Astrocyte (in vitro differentiated cells and primary cell): ENCODE data around the gene CMIP. TPM values are rescaled to one million over a fixed set of nuclear protein-coding genes. Genes with fewer than 3 reads are reported as not detected.
A peak's percentile ranks its signal among the peaks of the same experiment; 100 is the strongest.

Experiments
- DNase-seq: peaks from one replicate; pipeline ENCODE4 v3.0.0-alpha.2; 2010; ENCODE audit warnings: low read depth
- FAIRE-seq: peaks from 2 replicates; lab custom pipeline; 2011; peaks lifted over from hg19 to GRCh38; lab: Jason Lieb, UNC
- H2AFZ ChIP-seq: 2 replicates; pipeline ENCODE4 v1.6.0; 2012; ENCODE audit warnings: low read depth, low read length, inconsistent platforms
- H3K27ac ChIP-seq: 2 replicates; pipeline ENCODE4 v1.5.1; 2011; ENCODE audit warnings: low read depth, low read length, inconsistent platforms
- H3K27me3 ChIP-seq: 2 replicates; pipeline ENCODE4 v1.6.0; 2011; ENCODE audit warnings: low read length, inconsistent platforms; ENCODE audit not compliant: insufficient read depth
- H3K36me3 ChIP-seq: 2 replicates; pipeline ENCODE4 v1.5.1; 2011; ENCODE audit warnings: low read length, inconsistent platforms; ENCODE audit not compliant: insufficient read depth
- H3K4me1 ChIP-seq: 2 replicates; pipeline ENCODE4 v1.5.1; 2011; ENCODE audit warnings: low read length, inconsistent platforms; ENCODE audit not compliant: insufficient read depth
- H3K4me2 ChIP-seq: 2 replicates; pipeline ENCODE4 v1.6.0; 2012; ENCODE audit warnings: low read length, inconsistent platforms
- H3K4me3 ChIP-seq: 2 replicates; pipeline ENCODE4 v1.5.1; 2011; ENCODE audit warnings: low read depth, mild to moderate bottlenecking, low read length, inconsistent platforms; ENCODE audit not compliant: insufficient read depth
- H3K79me2 ChIP-seq: 2 replicates; pipeline ENCODE4 v1.6.0; 2012; ENCODE audit warnings: mild to moderate bottlenecking, low read length, inconsistent platforms; ENCODE audit not compliant: insufficient read depth
- H3K9ac ChIP-seq: 2 replicates; pipeline ENCODE4 v1.6.0; 2012; ENCODE audit warnings: mild to moderate bottlenecking, low read length, inconsistent platforms
- H3K9me3 ChIP-seq: 2 replicates; pipeline ENCODE4 v1.5.1; 2012; ENCODE audit warnings: low read depth, mild to moderate bottlenecking, low read length, inconsistent platforms; ENCODE audit not compliant: insufficient read depth
- H4K20me1 ChIP-seq: 2 replicates; pipeline ENCODE4 v1.6.0; 2012; ENCODE audit warnings: low read length, inconsistent platforms; ENCODE audit not compliant: insufficient read depth
- H3K27ac Mint-ChIP-seq: one replicate; pipeline ENCODE4 v1.8.0; 2021; ENCODE audit warnings: mild to moderate bottlenecking, mixed read lengths; ENCODE audit not compliant: unreplicated experiment
- H3K27me3 Mint-ChIP-seq: one replicate; pipeline ENCODE4 v1.8.0; 2021; ENCODE audit warnings: low read depth, mixed read lengths; ENCODE audit not compliant: unreplicated experiment
- H3K36me3 Mint-ChIP-seq: one replicate; pipeline ENCODE4 v1.8.0; 2021; ENCODE audit warnings: low read depth, mixed read lengths; ENCODE audit not compliant: unreplicated experiment
- H3K4me1 Mint-ChIP-seq: one replicate; pipeline ENCODE4 v1.8.0; 2021; ENCODE audit warnings: low read depth, mixed read lengths; ENCODE audit not compliant: unreplicated experiment
- H3K4me3 Mint-ChIP-seq: one replicate; pipeline ENCODE4 v1.8.0; 2021; ENCODE audit warnings: mild to moderate bottlenecking, moderate library complexity, mixed read lengths; ENCODE audit not compliant: unreplicated experiment
- H3K9me3 Mint-ChIP-seq: one replicate; pipeline ENCODE4 v1.8.0; 2021; ENCODE audit warnings: mild to moderate bottlenecking, mixed read lengths; ENCODE audit not compliant: unreplicated experiment
- CTCF ChIP-seq: IDR thresholded peaks from 2 replicates; pipeline ENCODE4 v1.5.1; 2011; ENCODE audit warnings: low read depth, mild to moderate bottlenecking, inconsistent platforms, low read length, moderate library complexity; ENCODE audit not compliant: insufficient read depth
- EZH2 ChIP-seq: IDR thresholded peaks from 2 replicates; pipeline ENCODE4 v1.6.1; 2012; ENCODE audit warnings: mild to moderate bottlenecking, low read length, inconsistent platforms; ENCODE audit not compliant: insufficient read depth
- total RNA-seq: library from RNA; stranded (reverse); gene quantifications from 2 replicates; pipeline ENCODE4 v1.2.1, GENCODE V29; 2021

CMIP gene
- total RNA-seq, 1 donor from 2014 or later = 71.5 TPM

GRCh38 chr16:81549547-81550431 lies 105.2 kb downstream of the CMIP start:
- no peak overlapping the region for H2AFZ ChIP-seq
- peaks cover 71% of the 10 kb centered on the region for H4K20me1 ChIP-seq
- H3K9me3 ChIP-seq = no peaks in the 10 kb centered on the region
- H3K27ac Mint-ChIP-seq = no peak overlapping the region
- TF ChIP-seq CTCF (no peak), EZH2 (no peak)
- no peak overlapping the region for H3K4me3 Mint-ChIP-seq
- peaks cover 6% of the 10 kb centered on the region for H3K36me3 Mint-ChIP-seq
- no peaks in the 10 kb centered on the region for H3K36me3 ChIP-seq
- DNase-seq (no peak), FAIRE-seq (no peak)
- peaks cover 33% of the 10 kb centered on the region for H3K4me1 Mint-ChIP-seq
- H3K27me3 ChIP-seq = no peaks in the 10 kb centered on the region
- H3K27me3 Mint-ChIP-seq = no peaks in the 10 kb centered on the region
- peaks cover 41% of the 10 kb centered on the region for H3K4me1 ChIP-seq
- H3K4me2 ChIP-seq = no peak overlapping the region
- no peak overlapping the region for H3K4me3 ChIP-seq
- peaks cover 82% of the 10 kb centered on the region for H3K79me2 ChIP-seq
- H3K27ac ChIP-seq = no peak overlapping the region
- H3K9ac ChIP-seq = no peak overlapping the region
- no peaks in the 10 kb centered on the region for H3K9me3 Mint-ChIP-seq

- peak overlapping the region; percentile 67 for H3K9ac ChIP-seq
- Mint-ChIP-seq H3K9me3 (no peaks in the 10 kb centered on the region), H3K36me3 (peaks cover 6% of the 10 kb centered on the region), H3K27ac (no peak overlapping the region), H3K4me3 (no peak overlapping the region), H3K27me3 (no peaks in the 10 kb centered on the region), H3K4me1 (peaks cover 33% of the 10 kb centered on the region)
- H3K36me3 ChIP-seq = no peaks in the 10 kb centered on the region
- TF ChIP-seq EZH2 (no peak), CTCF (no peak)
- H3K9me3 ChIP-seq = no peaks in the 10 kb centered on the region
- DNase-seq = no peak
- peaks cover 38% of the 10 kb centered on the region for H3K4me1 ChIP-seq
- no peak overlapping the region for H3K4me2 ChIP-seq
- FAIRE-seq = no peak
- H2AFZ ChIP-seq = no peak overlapping the region
- H3K27ac ChIP-seq = peak overlapping the region; percentile 73
- H3K27me3 ChIP-seq = no peaks in the 10 kb centered on the region
- H3K4me3 ChIP-seq = no peak overlapping the region
- peaks cover 71% of the 10 kb centered on the region for H4K20me1 ChIP-seq
- H3K79me2 ChIP-seq = peaks cover 82% of the 10 kb centered on the region
These were observed 105.8 kb downstream of the CMIP start for GRCh38 chr16:81550432-81550808.
